ENCODE measurements around the gene NFE2.
A peak's percentile ranks its signal among the peaks of the same experiment; 100 is the strongest.

Gene NFE2

GRCh38 chr12:54294152-54294952 lies 6.5 kb downstream of the NFE2 start:
- Histone ChIP-seq H3K36me3 (ENCODE audit: control insufficient read depth, insufficient read depth, low read length) (no peaks in the 10 kb centered on the region), H3K27me3 (replicated peaks; ENCODE audit: control insufficient read depth, insufficient read depth, low read length) (peaks cover 3% of the 10 kb centered on the region), H3K4me3 (replicated peaks; ENCODE audit: low read depth, low read length) (no peak overlapping the region)
- DNase-seq (ENCODE audit: extremely low read depth, insufficient read length), result no peak
- peak; percentile 95 for TF ChIP-seq CTCF (IDR thresholded peaks at IDR 0.05; ENCODE audit: insufficient read depth, low read length, poor library complexity, severe bottlenecking)

GRCh38 chr12:54292931-54293241 lies 7.9 kb downstream of the NFE2 start:
- TF ChIP-seq CTCF (IDR thresholded peaks at IDR 0.05; ENCODE audit: insufficient read depth, low read length, poor library complexity, severe bottlenecking), result no peak
- H3K4me3 ChIP-seq (replicated peaks; ENCODE audit: low read depth, low read length), result no peak overlapping the region
- no peaks in the 10 kb centered on the region for H3K36me3 ChIP-seq (ENCODE audit: control insufficient read depth, insufficient read depth, low read length)
- no peaks in the 10 kb centered on the region; the same call in 1 of the 2 replicates for H3K27me3 ChIP-seq (replicated peaks; ENCODE audit: control insufficient read depth, insufficient read depth, low read length)
- DNase-seq (ENCODE audit: extremely low read depth, insufficient read length), result no peak

GRCh38 chr12:54292083-54292930 lies 8.5 kb downstream of the NFE2 start:
- no peak for TF ChIP-seq CTCF (IDR thresholded peaks at IDR 0.05; ENCODE audit: insufficient read depth, low read length, poor library complexity, severe bottlenecking)
- no peak for DNase-seq (ENCODE audit: extremely low read depth, insufficient read length)
- Histone ChIP-seq H3K4me3 (replicated peaks; ENCODE audit: low read depth, low read length) (no peak overlapping the region), H3K27me3 (replicated peaks; ENCODE audit: control insufficient read depth, insufficient read depth, low read length) (no peaks in the 10 kb centered on the region), H3K36me3 (ENCODE audit: control insufficient read depth, insufficient read depth, low read length) (peaks cover 4% of the 10 kb centered on the region)

GRCh38 chr12:54287261-54288157 lies 13.3 kb downstream of the NFE2 start:
- TF ChIP-seq CTCF (IDR thresholded peaks at IDR 0.05; ENCODE audit: insufficient read depth, low read length, poor library complexity, severe bottlenecking), result no peak
- no peak for DNase-seq (ENCODE audit: extremely low read depth, insufficient read length)
- peaks cover 24% of the 10 kb centered on the region for H3K36me3 ChIP-seq (ENCODE audit: control insufficient read depth, insufficient read depth, low read length)
- no peak overlapping the region for H3K4me3 ChIP-seq (replicated peaks; ENCODE audit: low read depth, low read length)
- H3K27me3 ChIP-seq (replicated peaks; ENCODE audit: control insufficient read depth, insufficient read depth, low read length), result no peaks in the 10 kb centered on the region

Measured in GM06990 (cell line).